GM20000 (cell line): ENCODE measurements around the gene MYLK4.

ENCODE experiments used
- DNase-seq: peaks from one replicate; pipeline ENCODE4 v3.0.0; 2012; ENCODE audit warnings: low spot score
- TF ChIP-seq, protein P1 (sequence below): IDR thresholded peaks from 2 replicates; pipeline ENCODE4 v1.5.1; 2012; ENCODE audit warnings: mild to moderate bottlenecking, control low read depth; ENCODE audit errors: extremely low read depth, missing control alignments

The MYLK4 gene

GRCh38 chr6:2651536-2651935 lies 99.2 kb downstream of the MYLK4 start:
- DNase-seq: no peak
- TF ChIP-seq, protein P1, sequence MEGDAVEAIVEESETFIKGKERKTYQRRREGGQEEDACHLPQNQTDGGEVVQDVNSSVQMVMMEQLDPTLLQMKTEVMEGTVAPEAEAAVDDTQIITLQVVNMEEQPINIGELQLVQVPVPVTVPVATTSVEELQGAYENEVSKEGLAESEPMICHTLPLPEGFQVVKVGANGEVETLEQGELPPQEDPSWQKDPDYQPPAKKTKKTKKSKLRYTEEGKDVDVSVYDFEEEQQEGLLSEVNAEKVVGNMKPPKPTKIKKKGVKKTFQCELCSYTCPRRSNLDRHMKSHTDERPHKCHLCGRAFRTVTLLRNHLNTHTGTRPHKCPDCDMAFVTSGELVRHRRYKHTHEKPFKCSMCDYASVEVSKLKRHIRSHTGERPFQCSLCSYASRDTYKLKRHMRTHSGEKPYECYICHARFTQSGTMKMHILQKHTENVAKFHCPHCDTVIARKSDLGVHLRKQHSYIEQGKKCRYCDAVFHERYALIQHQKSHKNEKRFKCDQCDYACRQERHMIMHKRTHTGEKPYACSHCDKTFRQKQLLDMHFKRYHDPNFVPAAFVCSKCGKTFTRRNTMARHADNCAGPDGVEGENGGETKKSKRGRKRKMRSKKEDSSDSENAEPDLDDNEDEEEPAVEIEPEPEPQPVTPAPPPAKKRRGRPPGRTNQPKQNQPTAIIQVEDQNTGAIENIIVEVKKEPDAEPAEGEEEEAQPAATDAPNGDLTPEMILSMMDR: no peak

- TF ChIP-seq, protein P1: no peak
Measured at GRCh38 chr6:2646346-2646745, 104.4 kb downstream of the MYLK4 start.

DNA sequence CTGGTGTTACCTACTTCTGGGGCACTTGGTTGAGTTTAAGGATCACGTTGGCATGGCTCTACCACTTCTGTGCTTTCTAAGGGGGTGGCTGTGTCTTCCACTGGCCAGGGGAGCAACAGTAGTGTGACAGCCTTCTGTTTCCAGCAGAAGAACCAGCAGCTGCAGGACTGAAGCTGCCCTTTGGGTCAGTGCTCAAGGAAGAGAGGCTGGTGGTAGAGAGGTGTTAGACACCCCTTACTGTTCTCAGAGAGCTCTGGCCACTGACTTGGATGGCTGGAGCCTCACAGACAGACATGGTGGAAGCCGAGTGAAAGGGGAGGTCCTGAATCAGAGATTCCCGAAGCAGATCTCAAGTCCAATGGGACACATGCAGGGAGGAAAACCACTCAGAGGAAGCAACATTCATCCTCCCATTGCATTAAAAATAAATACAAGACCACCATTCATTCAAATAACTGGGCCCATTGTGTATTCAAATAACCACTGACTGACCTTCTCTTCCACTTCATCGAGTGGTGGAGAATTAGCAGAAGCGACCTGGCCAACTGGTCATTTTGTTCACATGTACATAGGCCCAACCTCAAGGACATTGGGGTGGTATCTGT lies 106.7 kb downstream of the MYLK4 start:
- TF ChIP-seq, protein P1: no peak
- DNase-seq: no peak

More at GRCh38 chr6:2646346-2646745, 104.4 kb downstream of the MYLK4 start:
- no peak for DNase-seq

GRCh38 chr6:2643130-2643529 lies 107.6 kb downstream of the MYLK4 start:
- no peak for DNase-seq
- TF ChIP-seq, protein P1: no peak

- TF ChIP-seq, protein P1: no peak
- peak; percentile 53 for DNase-seq
Measured at GRCh38 chr6:2641044-2641725, 109.5 kb downstream of the MYLK4 start.

GRCh38 chr6:2640551-2640950 lies 110.2 kb downstream of the MYLK4 start:
- TF ChIP-seq, protein P1: no peak
- DNase-seq: no peak

- DNase-seq: no peak
- TF ChIP-seq, protein P1: no peak
Measured at GRCh38 chr6:2639896-2640295, 110.8 kb downstream of the MYLK4 start.
